HG03025 (cell line): Measurements from ENCODE around the gene UGT1A6.
"Not testable (repeated sequence)": the region's sequence is repeated elsewhere in the genome, so short reads cannot be mapped to it uniquely, and the experiment has no call there.

Experiments
- ATAC-seq: cut with Tn5 transposase; IDR thresholded peaks from one replicate; pipeline ENCODE4 v1.9.1; 2021; ENCODE audit warnings: mild to moderate bottlenecking, moderate library complexity; ENCODE audit not compliant: unreplicated experiment, low FRiP score

The UGT1A6 gene

DNA sequence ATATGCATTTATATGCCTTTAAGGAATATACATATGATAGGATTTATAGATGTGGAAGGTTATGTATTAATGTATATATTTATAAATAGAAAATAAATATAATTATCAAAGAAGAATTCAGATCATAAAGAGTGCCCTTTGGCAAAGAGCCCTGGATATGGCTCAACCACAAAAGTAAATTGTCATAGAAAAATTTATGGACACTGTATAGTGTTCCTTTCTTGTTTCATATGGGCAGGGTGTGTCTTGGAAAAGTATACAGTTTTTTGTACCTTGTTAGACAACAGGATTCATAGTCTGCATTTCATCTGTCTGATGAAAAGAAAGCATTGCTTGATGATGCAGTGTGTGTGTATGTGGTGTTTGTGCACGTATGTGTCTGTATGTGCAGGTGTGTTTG, 8.1 kb upstream of the UGT1A6 start:
- ATAC-seq, result no peak

DNA sequence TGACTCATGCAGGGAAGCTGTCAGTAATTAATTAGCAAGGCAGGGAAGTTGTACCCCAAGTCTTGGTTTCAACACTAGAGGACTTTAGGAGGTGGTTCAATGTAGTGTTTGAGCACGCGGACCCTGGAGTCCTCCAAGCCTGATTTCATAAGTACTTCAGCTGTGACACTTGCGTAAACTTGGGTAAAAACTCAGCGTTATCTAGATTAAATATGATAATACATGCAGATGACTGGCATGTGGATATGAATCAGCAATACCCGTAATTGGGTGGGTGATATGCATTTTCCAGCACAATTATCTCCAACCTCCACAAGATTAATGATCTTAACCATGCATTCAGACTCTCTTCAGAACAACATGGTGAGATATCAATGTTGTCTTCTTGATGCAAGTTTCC, 5.8 kb upstream of the UGT1A6 start:
- no peak for ATAC-seq

DNA sequence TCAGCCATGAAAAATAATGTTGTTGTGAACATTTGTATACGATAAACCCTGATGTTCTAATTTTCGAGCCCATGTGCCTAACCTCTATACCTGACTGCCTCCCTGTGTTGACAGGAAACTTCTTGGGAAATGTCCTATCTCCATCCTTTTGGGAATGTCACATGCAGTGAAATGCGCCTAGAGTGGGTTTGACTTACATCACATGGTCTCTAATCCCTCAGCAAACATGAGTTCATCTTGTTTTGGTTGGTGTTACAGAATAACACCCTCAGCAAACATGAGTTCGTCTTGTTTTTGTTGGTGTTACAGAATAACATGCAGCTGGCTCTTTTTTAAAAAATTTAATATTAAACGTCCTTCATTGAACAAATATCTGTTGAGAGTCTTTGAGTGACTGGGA, 4.3 kb upstream of the UGT1A6 start:
- ATAC-seq, result no peak

DNA sequence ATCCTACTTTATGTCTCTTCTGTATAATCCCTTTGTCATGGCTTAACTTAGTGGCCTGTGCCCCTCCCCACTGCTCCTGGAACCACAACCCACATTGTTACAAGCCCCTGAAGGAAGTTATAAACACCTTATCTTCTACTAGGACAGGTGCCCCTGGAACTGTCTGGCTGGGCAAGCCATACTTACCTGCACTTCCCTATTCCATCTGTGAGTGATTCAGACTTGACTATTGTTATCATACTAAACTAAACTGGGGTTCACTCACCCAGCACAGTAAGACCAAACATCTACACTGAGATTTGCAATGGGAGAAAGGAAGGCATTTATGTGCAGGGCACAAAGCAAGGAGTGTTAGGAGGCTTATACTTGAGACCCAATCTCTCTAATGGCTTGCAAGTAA, 3.7 kb upstream of the UGT1A6 start:
- ATAC-seq, result no peak

DNA sequence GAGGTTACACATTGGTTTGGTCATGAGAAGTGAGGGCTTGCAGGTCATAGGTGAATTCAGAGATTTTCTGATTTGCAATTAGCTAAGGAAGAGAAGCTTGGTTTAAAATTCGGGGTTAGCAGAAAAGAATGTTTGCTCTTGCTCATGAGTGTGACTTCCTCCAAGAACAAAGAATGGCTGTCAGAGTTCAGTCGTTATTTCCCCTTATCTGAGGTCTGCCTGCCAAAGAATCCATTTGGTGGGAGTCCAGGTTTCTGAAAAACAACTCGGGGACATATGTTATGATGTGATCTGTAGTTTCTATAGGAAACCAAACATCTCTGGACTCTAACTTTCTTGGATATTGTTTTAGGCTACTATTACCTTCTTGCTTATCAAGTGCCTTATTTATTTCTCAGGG, 3.2 kb upstream of the UGT1A6 start:
- ATAC-seq, result no peak

DNA sequence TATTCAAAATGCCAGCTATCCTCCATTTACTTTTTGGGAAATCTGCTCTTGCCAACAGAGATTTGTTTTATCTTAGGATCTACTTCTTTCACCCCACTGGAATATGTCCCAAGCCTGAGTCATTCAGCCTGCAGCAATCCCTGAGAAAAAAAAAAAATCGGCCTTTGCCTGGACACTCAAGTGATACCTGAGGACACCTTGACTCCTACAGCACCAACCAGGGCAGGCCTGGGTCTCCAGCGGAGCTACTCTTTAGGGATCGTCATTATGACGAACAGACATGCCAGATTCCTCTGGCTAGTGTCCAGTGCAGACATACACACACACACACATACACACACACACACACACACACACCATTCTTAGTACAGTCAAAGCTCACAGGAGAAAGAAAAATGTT, 2.2 kb upstream of the UGT1A6 start:
- ATAC-seq, result no peak

DNA sequence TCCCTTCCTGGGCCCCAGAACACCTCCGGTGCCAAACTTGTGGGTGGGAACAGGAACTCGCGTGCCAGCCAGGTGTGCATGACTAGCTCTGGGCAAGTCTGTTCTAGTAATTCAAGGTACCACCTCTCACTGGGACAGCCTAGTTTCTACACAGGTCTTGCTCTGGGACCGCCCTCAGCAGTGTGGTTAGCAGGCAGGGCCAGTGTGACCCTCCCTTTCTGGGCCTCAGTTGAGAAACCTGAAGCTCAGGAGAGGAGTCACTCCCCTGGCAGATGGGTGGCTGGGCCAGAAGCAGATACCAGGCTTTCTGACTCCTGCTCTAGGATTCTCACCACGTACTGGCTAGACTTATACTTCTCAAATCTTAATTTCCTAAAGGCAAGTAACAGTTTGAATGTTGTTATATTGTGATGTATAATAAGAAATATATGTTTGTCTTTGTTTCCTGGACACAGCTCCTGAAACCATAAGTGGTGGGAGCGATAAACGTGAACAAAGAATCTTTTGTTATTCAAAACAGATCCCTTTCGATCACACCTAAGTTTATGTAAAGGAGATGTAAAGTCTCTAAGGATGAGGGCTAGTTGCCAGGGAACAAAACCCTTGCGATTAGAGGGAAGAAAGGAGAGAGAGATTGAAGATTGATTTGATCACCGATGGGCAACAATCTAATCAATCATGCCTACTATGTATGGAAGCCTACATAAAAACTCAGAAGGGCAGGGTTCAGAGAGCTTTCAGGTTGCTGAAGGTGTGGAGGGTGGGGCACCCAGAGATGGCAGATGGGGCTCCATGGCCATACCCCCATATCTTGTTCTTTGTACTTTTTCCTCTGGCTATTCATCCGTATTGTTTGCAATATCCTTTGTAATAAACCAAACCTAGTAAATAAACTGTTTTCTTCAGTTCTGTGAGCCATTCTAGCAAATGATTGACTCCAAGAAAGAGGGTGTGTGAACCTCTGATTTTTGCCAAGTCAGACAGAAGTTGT, 952 bp upstream of the UGT1A6 start:
- no peak for ATAC-seq

DNA sequence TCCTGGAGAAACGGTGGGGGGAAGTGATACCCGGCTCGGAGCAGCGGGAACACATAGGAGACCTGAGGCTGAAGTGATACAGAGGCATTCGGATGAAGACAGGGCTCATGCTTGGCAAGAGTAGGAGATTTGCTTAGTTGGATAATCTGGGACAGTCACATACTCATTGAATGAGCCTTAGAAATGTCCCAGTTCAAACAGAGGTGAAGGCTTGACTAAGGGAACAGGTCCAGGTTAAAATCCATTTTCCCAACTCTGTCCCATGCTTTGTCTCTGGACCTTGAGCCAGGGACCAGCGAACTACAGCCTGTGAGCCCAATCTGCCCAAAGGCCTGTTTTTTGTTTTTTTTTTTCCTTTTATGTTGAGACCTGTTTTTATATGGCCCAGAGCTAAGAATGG, 1.3 kb downstream of the UGT1A6 start:
- ATAC-seq, result no peak

DNA sequence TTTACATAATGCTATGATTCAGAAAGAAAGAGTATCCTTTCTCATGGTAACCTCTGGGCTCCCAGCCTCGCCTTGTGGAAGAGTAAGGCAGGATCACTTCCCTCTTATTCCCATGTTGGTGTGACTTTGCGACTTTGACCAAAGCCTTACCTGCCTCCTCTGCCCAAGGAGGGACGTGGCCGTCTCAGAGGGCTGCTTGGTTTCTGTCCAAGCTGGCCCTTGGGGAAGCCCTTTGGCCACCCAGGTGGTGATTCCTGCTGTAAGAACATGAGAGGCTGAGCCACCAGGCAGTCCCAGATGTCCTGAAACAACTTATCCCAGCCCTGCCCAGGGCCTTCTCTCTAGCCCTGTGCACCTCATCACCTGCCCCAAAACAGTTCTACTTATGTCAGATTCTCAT, 6.0 kb downstream of the UGT1A6 start:
- ATAC-seq, result no peak

DNA sequence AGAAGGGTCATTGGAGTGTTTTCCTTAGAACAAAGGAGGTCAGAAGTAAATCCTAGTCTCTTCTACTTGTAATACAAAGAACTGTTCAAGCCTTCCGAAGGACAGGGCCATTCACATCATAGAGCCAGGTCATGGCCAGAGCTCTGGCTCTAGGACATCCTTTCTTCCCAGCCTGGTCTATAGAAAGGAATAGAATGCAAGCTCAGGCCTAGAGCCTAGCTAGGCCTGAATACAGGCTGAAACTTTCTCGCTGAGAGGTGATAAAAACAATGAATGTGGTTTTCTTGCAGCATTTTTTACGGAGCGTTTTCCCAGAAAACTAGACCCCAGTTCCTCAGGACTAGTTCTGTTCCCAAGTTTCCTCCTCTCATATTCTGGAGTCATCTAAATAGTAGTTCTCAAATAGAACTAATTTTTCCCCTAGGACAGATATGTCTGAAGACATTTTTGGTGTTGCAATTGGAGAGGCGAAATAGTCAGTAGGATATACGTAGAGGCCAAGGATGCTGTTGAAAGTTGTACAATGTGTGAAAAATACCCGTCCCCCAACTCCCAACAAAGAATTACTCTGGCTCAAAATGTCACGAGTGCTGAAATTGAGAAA, 6.8 kb downstream of the UGT1A6 start:
- no peak for ATAC-seq

DNA sequence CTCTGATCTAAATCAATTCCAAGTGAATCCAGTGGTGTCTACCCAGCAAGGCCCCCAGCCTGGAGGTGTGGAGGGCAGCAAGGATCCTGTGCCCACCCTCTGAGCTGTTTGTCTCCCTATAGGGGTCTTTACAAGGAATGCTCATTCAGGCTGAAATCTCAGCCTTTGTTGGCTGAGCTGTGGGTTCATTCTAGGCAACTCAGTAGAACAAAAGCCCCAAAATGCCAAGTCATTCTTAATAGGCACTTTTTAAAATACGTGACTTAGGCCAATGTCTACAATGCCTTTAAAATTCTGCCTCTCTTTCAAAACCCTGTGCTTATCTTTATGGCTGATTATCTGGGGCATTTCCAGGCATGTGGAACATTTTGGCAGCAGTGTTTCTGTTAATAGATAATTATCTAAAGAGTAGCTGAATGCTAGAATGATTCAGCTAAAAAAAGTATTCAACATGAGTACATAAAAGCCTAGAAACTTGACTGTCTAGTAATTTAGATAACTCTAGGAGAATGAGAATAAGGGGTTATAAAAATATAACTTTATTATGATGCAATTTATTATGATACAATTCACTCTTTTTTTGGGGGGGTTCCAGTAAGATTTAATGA, 7.4 kb downstream of the UGT1A6 start:
- no peak for ATAC-seq

DNA sequence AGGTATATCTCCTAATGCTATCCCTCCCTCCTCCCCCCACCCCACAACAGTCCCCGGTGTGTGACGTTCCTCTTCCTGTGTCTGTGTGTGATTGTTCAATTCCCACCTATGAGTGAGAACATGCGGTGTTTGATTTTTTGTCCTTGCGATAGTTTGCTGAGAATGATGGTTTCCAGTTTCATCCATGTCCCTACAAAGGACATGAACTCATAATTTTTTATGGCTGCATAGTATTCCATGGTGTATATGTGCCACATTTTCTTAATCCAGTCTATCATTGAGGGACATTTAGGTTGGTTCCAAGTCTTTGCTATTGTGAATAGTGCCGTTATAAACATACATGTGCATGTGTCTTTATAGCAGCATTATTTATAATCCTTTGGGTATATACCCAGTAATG, 8.2 kb downstream of the UGT1A6 start:
- ATAC-seq, result not testable (repeated sequence)

DNA sequence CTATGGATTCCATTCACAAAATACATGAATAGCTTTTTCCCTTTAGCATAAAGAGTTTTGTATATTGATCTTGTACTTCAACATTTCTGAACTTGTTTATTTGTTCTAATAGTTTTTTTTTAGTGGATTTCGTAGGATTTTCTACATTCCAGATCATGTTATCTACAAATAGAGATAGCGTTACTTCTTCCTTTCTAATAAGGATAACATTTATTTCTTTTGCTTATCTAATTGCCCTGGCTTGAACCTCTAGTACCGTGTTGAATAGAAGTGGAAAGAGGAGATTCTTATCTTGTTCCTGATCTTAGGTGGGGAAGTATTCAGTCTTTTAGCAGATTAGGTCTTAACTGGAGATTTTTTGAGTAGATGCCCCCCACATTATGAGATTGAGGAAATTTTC, 9.5 kb downstream of the UGT1A6 start:
- no peak for ATAC-seq

DNA sequence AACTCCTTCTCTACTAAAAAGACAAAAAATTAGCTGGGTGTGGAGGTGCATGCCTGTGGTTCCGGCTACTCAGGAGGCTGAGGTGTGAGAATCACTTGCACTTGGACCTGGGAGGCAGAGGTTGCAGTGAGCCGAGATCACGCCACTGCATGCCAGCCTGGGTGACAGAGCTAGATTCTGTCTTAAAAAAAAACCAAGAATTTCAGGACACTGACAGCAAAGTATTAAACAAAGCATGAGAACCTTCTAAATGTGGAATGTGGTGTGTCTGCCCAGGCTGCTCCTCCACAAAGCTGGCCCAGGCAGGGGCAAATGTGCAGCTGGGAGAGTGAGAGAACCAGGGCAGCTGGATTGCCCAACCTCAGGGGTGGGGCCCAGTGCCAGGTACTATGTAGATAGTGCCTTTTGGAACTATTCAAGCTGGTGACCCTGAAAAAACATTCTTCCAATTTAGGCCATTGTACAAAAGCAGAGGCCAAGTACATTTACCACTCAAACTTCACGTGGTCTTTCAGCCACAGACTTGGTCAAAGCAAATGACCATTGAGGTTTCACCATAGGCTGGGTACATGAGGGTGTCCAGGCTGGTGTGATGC, 13.3 kb downstream of the UGT1A6 start:
- no peak for ATAC-seq

DNA sequence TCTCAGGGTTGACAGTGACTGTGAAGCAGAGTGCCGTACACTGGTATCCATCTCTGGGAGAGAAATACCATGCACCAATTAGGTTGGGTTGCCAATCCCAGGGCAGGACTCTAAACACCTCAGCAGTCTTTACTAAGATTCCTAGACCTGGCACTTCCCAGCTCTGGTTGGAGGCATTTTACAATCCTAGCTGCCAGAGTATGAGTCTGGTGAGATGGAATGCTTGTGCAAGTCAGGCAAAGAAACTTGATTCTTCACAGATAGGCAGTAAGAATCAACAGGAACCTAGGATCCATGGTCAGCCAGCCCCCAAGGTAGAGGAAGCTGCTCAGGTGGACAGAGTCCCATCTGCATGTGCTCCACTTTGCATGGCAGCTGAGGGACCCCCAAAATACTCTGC, 14.0 kb downstream of the UGT1A6 start:
- ATAC-seq, result no peak

DNA sequence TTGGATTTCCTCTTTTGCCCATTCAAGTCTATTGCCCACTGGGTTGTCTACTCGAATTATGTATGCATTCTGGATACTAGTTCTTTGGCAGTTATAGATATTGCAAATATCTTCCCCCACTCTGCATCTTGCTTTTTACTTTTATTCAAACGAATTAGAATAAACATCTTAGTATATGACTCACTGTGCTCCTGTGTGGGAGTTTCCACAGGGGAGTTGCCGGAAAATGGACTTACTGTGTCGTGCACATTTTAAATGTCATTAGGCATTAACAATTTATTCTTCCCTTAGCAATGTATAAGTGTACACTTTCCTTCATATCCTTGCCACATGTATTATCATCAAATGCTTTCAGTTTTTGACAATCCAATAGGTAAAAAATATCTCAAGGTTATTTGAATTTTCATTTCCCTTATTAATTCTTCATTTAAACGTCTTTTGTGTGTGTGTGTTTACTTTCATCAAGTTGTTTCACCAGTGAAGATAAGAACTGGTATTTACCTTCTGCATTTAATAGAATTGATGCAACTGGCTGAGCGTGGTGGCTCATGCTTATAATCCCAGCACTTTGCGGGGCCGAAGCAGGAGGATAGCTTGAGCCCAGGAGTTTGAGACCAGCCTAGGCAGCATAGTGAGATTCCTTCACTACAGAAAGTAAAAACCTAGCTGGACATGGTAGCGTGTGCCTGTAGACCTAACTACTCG, 15.4 kb downstream of the UGT1A6 start:
- no peak for ATAC-seq

DNA sequence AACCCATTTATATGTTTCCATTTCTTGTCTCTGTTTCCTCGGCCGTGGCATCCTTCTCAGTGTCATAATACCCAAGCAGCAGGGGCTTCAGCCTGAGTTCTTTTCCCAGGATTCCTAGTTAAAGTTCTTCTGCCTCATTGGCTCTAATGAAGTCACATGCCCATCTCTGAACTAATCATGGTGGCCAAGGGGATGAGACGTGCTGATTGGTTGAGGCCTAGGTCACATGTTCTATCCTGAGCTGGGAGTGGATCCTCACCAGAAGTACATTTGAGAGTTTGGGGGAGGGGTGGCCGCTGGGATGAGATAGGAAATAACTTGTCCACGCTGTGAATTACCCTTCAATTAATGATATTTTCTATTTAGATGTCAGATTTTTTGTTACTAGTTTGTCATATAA, 16.3 kb downstream of the UGT1A6 start:
- no peak for ATAC-seq

DNA sequence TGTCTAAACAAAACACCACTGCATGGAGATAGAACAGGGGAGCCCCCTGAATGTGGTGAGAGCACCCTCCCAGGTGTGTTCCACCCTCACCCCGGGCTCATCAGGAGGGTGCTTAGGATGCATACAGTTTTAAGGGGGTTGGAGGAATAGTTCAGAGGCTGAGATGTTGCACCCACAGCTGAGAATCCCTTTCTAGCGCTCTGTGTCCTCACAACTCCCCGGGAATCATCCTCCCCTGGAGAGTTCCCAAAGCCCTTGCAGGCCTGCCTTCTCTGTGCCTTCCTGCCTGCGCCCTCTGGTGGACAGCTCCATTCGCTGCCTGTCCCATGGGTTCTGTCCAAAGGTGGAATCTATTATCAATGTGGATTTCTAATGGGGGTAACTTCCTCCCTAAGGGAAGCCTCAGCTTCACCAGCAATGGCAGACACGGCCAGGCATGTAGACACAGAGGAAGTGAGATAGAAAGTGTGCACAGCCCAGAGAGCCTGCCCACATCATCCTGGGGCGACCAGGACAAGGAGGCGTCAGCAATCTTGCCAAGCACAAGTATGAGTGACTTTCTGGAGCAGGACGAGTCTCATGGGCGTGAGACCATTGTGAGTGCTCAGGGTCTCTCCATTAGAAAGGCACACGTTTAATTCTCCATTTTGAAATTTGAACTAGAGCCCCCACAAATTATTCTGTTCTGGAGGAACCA, 18.8 kb downstream of the UGT1A6 start:
- no peak for ATAC-seq

DNA sequence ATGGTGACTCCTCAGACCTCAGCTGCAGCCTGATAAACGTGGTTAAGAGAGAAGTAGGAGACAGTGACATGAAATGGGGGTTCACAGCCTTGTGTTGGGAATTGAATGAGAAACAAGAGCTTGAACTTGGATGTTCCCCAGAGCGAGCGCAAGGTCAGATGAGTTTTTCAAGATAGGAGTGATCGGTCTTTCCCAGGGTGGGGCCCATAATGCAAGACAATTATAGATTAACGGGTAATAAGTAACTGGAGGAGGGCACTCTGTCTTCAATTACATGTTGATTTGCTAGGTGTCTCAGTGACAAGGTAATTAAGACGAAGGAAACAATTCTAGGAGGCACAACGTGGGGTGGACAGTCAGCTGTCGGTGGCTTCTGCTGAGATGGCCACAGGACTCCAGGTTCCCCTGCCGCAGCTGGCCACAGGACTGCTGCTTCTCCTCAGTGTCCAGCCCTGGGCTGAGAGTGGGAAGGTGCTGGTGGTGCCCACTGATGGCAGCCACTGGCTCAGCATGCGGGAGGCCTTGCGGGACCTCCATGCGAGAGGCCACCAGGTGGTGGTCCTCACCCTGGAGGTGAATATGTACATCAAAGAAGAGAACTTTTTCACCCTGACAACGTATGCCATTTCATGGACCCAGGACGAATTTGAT, 20.0 kb downstream of the UGT1A6 start, which contains the start of gene UGT1A5:
Gene UGT1A5, plus strand, starts transcription at position 297 of the 651 bp plus-strand sequence. Its CDS starts 85 bp downstream, at position 382.
- no peak for ATAC-seq
